Coronary artery (tissue), 2 donors: Measurements from ENCODE around the gene LIN7A.

Experiments
- DNase-seq: peaks from one replicate; pipeline ENCODE4 v3.0.0-alpha.2; 2017; ENCODE audit warnings: low spot score
- H3K27ac ChIP-seq, 2 donors: fragments of 200-600 bp; sonication (generic); one replicate each; pipeline ENCODE4 v1.5.1; 2016 to 2019
- H3K4me3 ChIP-seq: fragments of 200-600 bp; sonication (generic); 2 replicates; pipeline ENCODE4 v1.5.1; 2016; ENCODE audit warnings: mild to moderate bottlenecking, moderate library complexity
- TF ChIP-seq, protein P1 (sequence below): fragments of 200-600 bp; sonication (generic); IDR thresholded peaks from one replicate; pipeline ENCODE4 v1.5.1; 2019; ENCODE audit warnings: antibody characterized with exemption

Gene LIN7A

DNA sequence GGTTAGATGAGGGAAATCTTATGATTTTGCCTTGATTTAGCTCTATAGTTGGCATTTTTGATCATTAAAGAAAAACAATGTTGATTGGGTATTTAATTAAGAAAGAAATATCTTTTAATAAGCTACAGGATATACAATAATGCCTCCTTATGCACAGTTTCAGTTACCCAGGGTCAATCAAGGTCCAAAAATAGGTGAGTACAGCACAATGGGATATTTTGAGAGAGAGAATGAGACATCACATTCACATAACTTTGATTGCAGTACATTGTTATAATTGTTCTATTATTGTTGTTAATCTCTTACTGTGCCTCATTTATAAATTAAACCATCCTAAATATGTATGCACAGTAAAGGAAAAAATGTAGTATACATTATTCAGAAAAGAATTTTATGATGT, 118.9 kb downstream of the LIN7A start:
- DNase-seq, result no peak
- TF ChIP-seq, protein P1, sequence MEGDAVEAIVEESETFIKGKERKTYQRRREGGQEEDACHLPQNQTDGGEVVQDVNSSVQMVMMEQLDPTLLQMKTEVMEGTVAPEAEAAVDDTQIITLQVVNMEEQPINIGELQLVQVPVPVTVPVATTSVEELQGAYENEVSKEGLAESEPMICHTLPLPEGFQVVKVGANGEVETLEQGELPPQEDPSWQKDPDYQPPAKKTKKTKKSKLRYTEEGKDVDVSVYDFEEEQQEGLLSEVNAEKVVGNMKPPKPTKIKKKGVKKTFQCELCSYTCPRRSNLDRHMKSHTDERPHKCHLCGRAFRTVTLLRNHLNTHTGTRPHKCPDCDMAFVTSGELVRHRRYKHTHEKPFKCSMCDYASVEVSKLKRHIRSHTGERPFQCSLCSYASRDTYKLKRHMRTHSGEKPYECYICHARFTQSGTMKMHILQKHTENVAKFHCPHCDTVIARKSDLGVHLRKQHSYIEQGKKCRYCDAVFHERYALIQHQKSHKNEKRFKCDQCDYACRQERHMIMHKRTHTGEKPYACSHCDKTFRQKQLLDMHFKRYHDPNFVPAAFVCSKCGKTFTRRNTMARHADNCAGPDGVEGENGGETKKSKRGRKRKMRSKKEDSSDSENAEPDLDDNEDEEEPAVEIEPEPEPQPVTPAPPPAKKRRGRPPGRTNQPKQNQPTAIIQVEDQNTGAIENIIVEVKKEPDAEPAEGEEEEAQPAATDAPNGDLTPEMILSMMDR, result no peak

DNA sequence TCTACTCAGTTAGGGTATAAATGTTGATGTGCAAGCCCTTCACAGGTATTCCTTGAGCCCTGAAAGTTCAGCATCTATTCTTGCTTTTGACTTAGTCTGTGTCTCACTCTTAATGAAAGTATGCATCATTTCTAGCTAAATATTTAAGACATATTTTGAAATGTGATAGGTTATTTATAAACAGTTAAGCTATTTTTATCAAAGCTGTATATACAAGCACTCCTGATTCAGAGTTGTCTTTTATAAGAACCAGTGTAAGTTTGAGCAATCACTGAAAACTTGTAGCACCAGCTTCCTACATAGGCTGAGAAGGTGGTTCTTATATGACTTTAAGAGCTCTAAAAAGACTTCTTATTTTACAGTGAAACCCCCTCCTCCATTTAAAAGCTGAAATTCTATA, 122.4 kb downstream of the LIN7A start:
- TF ChIP-seq, protein P1, result no peak
- Histone ChIP-seq H3K4me3 (no peak overlapping the region), H3K27ac (no peak overlapping the region)
- no peak for DNase-seq

More for the DNA sequence above, 118.9 kb downstream of the LIN7A start:
- Histone ChIP-seq H3K4me3 (no peak overlapping the region), H3K27ac (no peak overlapping the region)

DNA sequence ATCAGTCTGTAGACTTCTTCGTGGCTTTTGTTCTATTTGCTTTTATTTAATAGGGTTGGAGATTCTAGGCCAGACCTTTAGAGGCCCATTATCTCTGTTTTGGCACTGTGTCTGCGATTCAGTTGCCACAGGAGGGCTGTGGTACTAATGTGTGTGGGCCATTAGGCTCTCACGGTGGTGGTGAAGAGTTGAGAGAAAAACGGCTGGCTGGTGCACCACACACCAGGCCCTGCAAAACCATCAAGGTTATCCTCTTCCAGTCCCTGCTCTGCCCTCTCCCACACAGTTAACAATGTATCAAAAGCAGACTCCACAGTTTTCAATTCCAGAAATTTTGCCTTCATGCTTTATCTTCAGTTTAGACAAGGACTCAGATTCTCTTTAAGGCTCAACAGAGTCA, 123.3 kb downstream of the LIN7A start:
- DNase-seq, result no peak
- TF ChIP-seq, protein P1, result no peak
- Histone ChIP-seq H3K27ac (no peak overlapping the region), H3K4me3 (no peak overlapping the region)

DNA sequence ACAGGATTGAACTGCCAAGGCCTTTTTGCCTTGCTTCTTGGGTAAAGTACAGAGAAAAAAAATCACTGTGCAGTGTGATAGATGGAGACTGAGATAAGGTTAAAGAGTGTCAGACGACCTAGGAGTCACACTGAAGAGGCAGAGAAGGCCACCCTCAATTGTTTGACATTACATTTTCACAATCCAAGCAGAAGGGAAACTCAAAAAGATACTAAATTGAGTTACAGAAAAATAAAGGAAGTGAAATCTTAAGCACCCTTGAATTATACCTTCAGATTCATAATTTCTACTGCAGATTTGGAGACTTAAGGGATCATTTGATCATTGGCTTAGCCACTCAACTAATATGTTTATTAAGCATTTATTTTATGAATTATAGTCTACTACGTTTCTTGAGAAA, 123.9 kb downstream of the LIN7A start:
- DNase-seq, result no peak
- Histone ChIP-seq H3K27ac (no peak overlapping the region), H3K4me3 (no peak overlapping the region)
- TF ChIP-seq, protein P1, result no peak

DNA sequence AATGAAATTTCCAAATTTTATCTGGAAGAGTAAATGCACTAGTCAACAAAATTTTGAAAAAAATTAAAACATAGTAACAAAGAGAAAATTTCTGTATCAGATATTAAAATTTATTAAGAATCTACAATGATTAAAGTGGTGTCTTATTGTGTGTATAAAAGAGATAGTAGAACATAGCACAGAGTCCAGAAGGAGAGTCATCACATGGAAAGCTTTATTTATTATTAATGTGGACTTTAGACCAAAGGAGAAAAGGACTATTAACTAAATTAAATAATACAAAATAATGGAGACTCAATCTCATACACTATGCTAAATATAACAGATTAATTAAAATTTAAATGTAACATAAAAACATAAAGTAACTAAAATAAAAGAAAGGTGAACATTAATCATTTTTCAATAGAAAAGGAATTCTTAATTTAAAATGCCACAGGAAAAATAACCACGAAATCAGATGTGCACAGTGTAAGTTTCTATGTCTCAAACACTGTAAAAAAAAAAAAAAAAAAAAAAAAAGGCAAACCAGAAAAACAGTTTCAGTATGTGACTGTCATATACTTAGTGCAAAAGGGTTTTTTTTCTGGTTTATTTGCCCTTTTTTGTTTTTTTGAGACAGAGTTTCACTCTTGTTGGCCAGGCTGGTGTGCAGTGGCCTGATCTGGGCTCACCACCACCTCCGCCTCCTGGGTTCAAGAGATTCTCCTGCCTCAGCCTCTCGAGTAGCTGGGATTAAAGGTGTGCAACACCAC, 125.6 kb downstream of the LIN7A start:
- no peak overlapping the region for H3K27ac ChIP-seq
- H3K4me3 ChIP-seq, result no peak overlapping the region
- no peak for DNase-seq
- TF ChIP-seq, protein P1, result no peak

DNA sequence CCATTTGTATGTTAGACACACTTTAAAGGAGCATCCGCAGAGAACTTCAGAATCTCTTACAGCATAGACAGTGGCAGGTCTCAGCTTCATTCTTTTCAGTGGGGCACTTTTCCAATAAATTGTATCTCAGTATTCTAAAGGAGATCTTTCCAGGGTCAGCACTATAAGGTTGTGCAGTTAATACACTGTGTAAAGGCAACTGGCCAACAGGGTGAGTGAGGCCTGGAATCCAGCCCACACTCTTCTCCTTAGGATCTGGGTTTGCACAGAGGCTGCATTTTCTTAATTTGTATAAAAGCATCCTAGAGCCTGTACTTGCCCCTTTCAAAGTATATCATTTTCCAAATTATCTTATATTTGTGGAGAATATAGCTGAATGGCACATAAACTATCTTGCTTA, 126.9 kb downstream of the LIN7A start:
- DNase-seq, result no peak
- TF ChIP-seq, protein P1, result no peak
- Histone ChIP-seq H3K4me3 (no peak overlapping the region), H3K27ac (no peak overlapping the region)

DNA sequence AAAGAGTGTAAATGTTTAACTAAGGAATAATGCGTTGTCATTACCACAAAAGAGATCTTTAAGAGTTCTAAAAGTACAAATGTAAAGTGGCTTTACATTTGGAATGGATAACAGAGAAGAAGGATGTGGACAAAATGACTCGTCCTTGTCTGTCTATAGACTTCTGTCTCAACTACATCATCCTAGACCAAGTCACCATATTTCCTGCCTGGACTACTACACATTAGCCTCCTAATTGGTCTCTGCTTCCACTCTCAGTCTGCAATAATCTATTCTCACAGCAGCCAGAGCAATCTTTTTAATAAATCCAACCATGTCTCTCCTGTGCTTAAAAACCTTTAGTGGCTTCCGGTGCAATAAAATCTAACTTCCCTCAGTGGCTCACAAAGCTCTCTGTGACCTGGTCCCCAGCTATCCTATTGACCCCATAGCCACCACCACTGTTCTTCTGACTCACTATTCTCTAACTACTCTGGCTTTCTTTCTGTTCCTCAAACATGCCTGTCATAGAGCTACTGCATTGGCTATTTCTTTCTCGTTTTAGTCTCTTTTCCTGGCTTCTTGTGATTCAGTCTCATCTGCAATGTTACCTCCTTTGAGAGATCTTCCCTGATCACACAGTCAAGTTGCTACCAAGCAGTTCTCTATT, 130.0 kb downstream of the LIN7A start:
- TF ChIP-seq, protein P1, result no peak
- DNase-seq, result no peak
- Histone ChIP-seq H3K4me3 (no peak overlapping the region), H3K27ac (no peak overlapping the region)
